GM18498 (cell line): ENCODE data around the gene CDRT15.
"Not testable (repeated sequence)": the region's sequence is repeated elsewhere in the genome, so short reads cannot be mapped to it uniquely, and the experiment has no call there.

ENCODE experiments used
- ATAC-seq: cut with Tn5 transposase; IDR thresholded peaks from one replicate; pipeline ENCODE4 v1.9.1; 2021; ENCODE audit warnings: mild to moderate bottlenecking, moderate library complexity; ENCODE audit not compliant: unreplicated experiment

The CDRT15 gene

DNA sequence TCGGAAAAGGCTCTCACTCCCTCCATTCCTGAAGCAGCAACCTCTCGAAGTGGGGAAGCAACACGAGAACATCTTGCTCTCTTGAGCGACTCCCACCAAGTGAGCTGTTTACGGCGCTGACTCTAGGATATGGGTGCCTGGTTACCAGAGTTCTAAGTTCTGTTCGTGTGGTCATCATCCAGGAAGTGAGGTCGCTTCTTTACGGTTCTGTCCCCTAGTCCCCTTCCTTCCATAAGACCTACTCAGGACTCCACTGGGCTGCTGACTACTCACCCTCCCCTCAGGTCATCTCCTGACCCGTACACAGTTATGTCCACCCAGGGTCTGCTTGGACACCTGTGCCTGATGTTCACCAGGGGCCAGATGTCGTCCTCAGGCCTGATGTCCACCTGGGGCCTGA lies at the start of gene CDRT15:
Gene CDRT15, minus strand, starts transcription at position 101 of the 400 bp plus-strand sequence. Its CDS starts 29 bp downstream, at position 72.
- ATAC-seq = not testable (repeated sequence)

DNA sequence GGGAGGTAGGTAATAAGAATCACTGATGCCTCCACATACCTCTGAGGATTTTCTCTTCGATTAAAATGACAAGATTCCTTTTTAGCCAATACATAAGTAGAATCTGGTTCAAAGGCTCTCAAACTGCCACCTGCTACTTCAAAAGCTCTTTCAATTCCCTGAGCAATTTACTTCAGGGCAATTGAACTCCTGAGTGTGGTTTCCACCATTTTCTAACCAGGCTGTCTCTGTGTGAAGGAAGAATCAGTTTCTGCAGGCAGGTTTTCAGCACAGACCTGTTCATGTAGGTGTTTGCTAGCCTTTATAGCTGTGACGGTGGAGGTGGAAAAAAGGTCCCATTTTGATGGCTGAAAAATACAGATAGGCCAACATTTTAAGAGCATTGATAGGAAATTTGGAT lies 46.1 kb upstream of the CDRT15 start:
- ATAC-seq = no peak

DNA sequence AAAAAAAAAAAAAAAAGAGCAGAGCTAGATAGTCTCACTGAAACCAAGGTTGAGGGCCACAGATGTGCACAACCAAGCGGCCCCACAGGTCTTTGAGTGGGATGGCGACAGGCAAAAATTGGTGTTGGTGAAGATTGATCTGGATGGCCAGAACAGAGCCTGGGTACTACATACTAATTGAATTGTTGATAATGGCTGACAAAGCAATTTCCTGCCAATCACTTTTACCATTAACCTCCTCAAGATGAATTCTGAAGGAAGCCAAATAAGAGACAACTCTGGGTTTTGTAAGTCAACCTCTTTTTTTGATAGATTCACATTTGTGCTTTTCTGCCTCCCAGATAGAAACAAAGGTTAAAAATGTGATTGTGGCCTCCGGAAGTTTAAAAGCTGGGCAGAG lies 44.9 kb upstream of the CDRT15 start:
- ATAC-seq = no peak

DNA sequence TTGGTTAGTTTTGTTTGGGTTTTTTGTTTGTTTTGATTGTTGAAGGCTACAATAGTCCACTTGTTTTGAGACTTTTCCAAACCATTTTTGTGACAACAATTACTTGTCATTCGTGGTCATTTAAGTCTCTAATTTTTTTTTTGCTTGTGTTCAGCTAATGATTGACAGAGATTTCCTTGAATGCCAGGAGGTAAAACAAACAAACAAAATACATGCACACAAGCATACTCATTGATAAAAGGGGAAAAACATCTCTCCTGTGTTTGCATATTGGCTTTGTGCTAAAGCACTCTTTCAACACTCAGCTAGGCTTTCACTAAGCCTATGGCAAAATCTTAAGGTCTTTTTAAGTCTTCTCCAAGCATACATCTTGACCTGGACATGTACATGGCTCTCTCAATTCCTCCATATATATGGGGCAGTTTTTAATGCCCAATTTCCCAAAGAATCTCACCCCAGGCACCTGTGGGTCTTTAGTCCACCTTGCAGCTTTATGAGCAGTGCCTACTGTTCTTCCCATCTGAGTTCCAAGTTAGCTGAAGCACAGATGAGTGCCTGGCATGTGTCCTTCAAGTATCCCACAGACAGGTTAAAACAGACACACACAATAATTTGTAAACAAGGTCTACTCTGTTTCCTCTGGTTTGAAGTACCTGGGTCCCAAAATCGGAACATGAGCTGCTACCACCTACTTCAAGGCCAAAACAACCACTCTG lies 40.0 kb upstream of the CDRT15 start:
- no peak for ATAC-seq

DNA sequence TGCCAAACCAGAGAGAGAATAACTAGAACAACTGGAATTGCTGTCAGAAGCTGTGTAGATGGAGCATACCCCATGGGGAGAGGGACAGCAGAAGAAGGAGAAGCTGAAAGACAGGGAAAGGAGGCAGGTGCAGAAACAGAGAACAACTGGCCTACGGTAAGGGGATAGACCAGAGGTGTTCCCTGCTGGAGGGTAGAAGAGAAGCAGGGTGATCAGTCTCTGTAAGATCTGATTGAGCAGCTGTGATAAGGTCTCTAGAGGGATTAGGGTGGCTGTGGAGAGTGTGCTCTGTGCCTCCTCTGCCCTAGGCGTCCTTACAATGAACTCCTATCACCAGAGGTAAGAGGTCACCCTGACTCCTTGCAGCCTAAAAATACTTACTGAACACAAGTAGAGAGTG lies 33.8 kb upstream of the CDRT15 start:
- no peak for ATAC-seq

DNA sequence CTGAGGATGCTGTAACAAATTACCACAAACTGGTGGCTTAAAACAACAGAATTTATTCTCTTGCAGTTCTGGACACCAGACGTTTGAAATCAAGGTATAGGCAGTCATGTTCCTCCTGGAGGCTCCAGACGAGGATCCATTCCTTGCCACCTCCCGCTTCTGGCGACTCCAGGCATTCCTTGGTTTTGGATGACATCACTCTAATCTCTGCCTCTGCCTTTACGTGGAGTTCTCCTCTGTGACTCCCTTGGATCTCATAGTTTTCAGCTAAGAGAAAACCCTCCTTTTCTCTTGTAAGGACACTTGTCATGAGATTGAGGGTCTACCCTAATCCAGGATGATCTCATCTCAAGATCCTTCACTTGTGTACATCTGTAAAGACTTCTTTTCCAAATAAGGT lies 32.8 kb upstream of the CDRT15 start:
- no peak for ATAC-seq

DNA sequence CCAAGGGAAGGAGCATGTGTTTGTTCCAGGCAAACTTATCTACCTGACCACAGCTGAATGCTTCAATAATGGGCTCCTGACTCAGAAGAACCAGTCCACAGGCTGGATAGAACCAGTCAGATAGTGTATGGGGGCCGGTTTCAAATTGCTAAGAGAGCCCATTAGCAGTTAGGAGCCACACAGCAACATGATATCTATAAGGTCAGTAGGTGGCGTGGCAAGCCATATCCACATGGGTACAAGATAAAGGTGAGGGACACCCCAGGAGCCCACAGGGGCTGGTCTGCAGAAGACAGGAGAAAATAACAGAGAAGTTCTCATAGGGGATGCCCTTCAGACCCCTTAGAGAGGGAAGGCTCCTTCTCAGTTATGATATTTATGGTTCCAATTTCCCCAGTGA lies 31.6 kb upstream of the CDRT15 start:
- ATAC-seq = no peak

DNA sequence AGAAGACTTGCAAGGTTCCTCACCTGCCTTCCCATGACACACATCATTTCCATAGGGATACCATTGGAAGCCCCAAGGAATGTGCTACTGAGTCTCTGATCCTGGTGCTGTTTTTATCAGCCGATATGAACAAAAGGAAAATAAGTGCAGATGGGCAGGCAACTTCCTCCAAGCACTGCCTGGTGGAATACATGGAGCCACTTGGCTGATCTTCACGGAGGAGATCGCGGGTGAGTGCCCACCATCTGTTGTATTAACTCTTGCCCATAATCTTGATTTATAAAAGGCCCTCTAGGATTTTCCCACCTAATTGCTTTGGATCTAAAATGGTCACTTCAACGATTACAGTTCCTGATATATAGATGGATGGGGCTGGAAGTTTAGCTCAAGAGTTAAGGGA lies 24.7 kb upstream of the CDRT15 start:
- ATAC-seq = no peak

DNA sequence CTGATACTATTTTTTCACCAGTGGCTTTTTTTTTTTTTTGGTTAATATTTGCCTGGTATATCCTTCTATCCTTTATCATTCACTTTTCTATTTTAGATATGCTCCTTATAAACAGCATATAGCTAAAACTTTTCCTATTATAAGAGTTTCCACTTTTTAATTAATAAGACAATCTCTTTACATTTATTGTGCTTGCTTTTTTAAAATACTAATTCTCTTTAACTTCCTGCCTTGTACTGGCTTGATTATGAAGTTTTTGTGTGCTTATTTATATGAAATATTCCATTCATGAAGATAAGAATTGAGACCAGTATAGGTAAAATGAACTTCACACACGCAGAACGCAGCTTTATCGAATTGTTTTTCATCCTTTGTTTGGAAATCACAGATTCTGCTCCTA lies 9.0 kb upstream of the CDRT15 start:
- no peak for ATAC-seq

DNA sequence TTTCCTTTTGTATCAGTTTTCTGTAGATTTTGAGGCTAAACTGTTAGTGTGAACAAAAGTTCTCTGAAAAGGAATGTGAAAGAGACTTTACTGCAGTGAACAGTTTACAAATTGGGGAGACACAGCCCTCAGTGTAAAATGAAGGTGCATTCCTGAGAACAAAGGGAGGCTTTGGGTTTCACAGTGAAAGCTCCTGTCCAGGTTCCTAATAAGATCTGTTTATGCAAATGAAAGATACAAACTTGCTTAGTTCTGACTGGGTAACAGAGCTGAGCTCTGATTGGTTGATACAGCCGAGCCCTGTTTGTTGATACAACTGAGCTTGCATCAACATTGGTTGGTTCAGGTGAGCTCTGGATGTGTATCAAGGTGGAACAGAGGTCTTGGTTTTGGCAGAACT lies 8.3 kb upstream of the CDRT15 start:
- no peak for ATAC-seq

DNA sequence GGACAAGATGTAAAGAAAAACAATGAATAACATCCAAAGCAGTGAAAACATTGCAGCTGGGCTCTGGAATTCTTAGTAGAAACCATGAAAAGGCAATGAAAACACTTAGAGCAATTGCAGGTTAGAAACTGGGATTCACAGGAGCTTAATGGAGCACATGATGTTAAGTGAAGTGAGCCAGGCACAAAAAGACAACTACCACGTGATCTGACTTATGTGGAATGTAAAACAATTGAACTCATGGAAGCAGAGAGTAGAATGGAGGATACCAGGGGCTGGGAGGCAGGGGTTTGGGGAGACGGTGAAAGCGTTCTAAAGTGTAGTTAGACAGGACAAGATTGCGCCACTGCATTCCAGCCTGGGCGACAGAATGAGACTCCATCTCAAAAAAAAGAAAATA lies 2.6 kb upstream of the CDRT15 start:
- ATAC-seq = not testable (repeated sequence)

DNA sequence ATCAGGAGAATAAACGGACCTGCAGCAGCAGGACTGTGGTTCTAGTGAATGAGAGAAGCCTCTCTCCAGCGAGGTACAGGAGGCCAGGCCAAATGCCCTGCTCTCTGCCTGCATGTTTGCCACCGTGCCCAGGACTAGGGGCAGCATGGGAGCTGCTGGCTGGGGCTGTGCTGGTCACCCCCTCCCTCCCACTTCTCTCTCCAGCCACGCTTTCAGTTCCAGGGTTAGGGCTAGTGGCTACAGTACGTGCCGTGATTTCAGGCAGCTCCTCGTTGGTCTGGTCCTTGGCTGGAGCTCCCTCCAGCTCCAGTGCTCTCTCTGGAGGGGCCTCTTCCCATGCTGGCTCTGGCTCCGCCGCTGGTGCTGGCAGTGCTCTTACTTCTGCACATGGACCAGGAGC lies 630 bp downstream of the CDRT15 start:
- ATAC-seq = not testable (repeated sequence)

DNA sequence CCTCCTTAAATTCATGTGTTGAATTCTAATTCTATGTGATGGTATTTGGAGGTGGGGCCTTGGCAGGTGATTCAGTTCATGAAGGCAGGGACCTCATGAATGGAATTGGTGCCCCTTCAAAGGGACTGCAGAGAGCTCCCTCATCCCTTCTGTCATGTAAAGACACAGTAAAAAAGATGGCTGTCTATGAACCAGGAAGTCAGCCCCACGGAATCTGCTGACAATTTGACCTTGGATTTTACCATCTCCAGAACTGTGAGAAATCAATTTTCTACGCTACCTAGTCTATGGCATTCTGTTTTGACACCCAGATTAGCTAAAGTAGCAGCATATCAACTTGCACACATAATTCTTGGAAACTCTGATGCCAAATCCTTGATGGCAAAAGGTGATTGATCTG lies 1.6 kb downstream of the CDRT15 start:
- ATAC-seq = not testable (repeated sequence)

DNA sequence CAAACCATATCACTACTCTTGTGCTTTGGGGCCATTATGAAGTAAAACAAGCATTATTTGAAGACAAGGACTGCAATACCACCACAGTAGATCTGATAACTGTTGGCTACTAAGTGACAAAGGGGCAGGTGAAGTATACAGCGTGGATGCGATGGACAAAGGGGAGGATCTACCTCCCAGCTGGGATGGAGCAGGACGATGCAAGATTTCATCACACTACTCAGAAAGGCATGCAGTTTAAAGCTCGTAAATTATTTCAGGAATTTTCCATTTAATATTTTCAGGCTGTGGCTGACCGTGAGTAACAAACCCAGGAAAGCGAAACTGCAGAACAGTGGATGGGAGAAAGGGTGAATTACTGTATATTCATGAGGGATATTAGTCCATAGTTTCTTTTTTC lies 5.5 kb downstream of the CDRT15 start:
- ATAC-seq = not testable (repeated sequence)

DNA sequence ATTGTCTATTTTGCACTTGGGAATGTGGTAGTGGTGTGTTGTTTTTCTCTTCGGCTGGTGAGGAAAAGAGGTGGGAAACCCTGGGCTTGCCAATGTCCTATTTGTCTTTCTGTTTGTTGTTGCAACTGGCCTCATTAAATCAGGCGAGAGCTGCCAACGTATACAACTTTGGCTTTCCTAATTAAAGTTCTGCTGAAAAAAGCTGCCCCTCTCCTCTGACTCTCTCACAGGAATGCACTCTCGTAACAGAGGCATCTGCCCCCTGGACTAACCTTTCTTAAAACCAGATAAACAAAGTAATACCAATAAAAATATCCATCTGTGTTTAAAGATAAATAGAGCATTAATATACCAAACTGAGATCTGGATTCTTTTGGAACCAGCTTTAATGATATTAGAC lies 7.8 kb downstream of the CDRT15 start:
- ATAC-seq = no peak

DNA sequence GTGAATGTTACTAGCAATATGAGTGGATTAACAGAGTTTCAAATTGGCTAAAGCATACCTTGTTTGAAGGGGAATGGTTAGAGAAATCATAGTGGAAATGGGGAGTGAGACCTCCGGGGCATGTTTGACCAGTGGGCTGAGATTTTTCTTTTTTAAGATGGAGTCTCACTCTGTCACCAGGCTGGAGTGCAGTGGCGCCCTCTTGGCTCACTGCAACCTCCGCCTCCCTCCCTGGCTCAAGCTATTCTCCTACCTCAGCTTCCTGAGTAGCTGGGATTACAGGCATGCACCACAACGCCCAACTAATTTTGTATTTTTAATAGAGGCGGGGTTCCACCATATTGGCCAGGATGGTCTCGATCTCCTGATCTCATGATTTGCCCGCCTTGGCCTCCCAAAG lies 9.6 kb downstream of the CDRT15 start:
- no peak for ATAC-seq

DNA sequence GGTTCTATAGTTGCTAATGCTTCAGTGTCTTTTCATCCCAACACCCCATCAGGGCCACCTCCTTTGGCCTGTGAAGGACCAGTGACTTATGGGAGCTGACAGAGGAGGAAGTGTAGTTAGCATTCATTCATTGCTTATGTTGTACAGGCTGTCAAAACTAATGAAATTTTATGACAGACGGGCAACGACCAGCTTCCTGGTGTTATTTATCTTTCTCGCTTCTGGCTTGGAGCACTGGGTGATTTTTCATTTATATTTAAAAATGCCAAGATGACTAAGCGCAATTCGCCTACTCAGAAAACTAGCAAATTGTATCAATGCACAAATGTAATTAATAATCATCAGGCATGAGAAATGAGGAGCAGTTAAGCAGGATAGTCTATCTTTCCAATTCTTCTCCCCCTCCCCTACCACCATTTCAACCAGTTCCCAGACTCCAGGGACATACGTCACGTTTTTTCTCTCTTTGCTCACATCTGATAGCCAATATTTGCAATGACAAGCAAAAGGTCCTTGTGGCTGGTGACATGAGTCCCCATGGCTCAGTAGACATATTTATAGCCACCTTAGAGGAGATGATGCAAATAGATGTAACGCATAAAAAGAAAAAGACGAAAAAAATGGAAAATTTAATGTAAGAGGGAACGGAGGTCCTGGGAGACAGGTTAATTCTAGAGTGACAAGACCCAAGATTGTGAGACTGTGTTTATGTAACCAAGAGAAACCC lies 11.2 kb downstream of the CDRT15 start:
- no peak for ATAC-seq

DNA sequence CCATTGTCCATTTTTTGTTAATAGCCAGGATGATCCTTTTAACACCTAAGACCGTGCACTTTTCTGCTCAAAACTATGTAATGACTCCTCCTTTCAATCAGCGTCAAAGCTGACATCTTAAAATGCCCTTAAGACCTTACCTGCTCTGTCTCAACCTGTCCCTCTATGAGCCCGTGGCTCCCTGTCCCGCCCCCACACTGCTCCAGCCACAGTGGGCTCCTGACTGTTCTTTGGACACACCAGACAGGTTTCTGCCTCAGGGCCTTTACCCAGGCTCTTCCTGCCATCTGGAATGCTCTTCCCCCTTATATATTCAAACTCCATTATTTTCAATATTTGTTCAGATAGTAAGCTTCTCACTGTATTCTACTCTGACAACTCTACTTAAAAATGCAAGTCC lies 14.1 kb downstream of the CDRT15 start:
- no peak for ATAC-seq

DNA sequence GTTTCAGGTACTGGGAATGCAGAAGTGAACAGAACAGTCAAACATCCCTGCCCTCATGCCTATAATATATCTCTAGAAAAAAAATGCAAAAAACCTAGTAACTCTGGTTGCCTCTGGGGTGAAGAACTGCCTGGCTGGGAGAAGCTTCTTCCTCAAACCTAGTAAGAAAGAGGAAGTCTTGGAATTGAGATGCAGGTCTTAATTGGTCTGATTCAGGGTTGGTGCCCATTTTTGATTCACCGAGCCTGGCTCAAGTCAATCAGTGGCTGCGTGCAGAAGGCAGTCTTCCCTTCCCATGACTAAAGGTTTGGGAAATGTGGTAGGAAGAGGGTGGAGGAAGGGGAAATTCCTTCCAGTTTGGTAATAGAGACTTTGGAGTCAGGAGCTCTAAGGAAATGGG lies 22.4 kb downstream of the CDRT15 start:
- no peak for ATAC-seq

DNA sequence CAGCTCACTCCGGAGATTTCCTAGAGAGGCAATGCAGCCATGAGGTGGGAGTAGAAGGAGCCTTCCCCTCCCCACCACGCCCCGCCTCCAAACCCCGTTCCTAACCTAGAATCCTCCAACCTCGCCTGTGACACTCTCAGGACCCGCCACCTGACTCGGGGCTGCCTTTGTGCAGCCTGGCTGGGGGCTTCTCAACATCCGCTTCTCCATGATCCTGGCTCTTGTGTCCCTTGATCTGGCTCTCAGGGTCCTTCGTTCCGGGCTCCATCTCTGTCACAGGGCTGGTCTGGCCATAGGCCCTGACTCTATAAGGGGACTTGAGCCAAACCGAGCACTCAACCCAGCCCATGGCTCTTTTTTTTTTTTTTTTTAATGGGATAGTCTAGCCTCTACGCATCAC lies 24.3 kb downstream of the CDRT15 start:
- no peak for ATAC-seq

DNA sequence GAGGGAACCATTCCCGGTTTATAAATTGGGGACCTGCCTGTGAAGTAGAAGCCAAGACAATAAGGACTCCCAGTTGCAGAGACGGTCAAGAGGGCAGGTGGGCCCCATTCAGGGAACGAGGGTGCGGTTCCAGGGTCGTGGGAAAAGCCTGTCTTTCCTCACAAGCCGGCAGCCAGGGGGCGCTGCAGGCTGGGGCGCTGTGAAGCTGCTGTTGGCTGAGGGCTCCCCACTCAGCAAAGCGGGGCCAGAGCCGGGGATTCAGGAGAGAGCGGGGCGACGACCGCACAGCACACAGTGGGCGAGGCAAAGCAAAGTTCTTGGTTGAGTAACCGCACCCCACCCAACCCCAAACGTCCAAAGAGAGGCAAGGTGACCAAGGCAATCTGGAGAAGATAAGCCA lies 24.9 kb downstream of the CDRT15 start:
- no peak for ATAC-seq

DNA sequence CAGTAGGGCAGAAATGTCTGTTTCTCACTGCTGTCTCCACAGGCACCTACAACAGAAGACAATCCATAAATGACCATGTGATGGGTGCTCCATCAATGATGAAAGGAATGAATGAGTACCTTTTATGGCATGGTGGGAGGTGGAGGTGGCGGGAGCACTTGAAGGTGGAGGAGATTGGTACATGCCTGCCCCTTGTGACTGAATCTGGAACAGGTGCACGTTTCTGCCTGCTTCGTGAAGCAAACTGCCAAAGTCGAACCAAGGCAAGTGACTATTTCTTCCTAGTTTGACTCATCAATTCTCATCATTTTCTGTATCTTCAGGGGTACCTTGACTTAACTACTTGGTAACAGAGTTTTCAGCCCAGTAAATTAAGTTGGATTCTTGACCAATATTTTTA lies 25.4 kb downstream of the CDRT15 start:
- no peak for ATAC-seq

DNA sequence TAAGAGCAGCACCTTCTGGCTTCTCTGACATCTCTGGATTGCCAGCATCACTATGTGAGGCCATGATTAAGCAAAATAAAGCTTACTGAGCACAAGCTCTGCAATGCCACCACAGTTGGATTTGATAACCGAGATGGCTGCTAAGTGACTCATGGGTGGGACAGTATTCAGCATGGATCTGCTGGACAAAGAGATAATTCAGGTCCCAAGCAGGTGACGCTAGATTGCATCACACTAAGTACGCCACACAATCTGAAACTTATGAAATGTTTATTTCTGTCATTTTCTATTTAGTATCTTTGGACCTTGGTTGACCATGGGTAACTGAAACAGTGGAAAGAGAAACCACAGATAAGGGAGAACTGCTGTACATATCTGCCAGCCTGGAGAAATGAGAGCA lies 27.4 kb downstream of the CDRT15 start:
- ATAC-seq = no peak
